ENCODE data around the gene AGXT. TPM values are rescaled to one million over a fixed set of nuclear protein-coding genes. Genes with fewer than 3 reads are reported as not detected.

AGXT gene
- total and polyA plus RNA-seq, 2 of the 8 experiments (the other 6 are each of a cell fraction or from before 2014, with no cell fraction given): 0.03 TPM; not detected in 1

GRCh38 chr2:240875228-240876034 is 6.8 kb downstream of the AGXT start:
- Histone ChIP-seq H4K20me1 (replicated peaks in 1 of 2; ENCODE audit: control insufficient read depth in 1 of 2, insufficient read depth in 2 of 2, low read length in 2 of 2) (no peaks in the 10 kb centered on the region), H3K27ac (ENCODE audit: low read depth, low read length) (no peak overlapping the region), H3K4ac (replicated peaks; ENCODE audit: insufficient read length, low read depth, low read length) (no peak overlapping the region), H2BK5ac (ENCODE audit: low read depth, low read length) (no peak overlapping the region), H2AFZ (ENCODE audit: low read length) (no peak overlapping the region), H4K91ac (replicated peaks; ENCODE audit: insufficient read length, low read length) (no peak overlapping the region), H3K27me3 (replicated peaks in 1 of 4; ENCODE audit: control insufficient read depth in 3 of 4, extremely low read depth in 1 of 4, insufficient read depth in 3 of 4, low read length in 3 of 4) (no peaks in the 10 kb centered on the region), H3K79me1 (ENCODE audit: low read depth, low read length) (no peaks in the 10 kb centered on the region), H2AK5ac (ENCODE audit: low read depth, low read length) (no peak overlapping the region), H3K14ac (ENCODE audit: insufficient read length) (no peak overlapping the region), H3K36me3 (ENCODE audit: control insufficient read depth in 2 of 4, insufficient read depth in 4 of 4, low read length in 3 of 4) (no peaks in the 10 kb centered on the region), H2BK15ac (ENCODE audit: low read length) (no peak overlapping the region), H4K5ac (ENCODE audit: insufficient read length, low read depth, low read length) (no peak overlapping the region), H3K9ac (replicated peaks in 1 of 4; ENCODE audit: extremely low read depth in 1 of 4, low read depth in 3 of 4, low read length in 3 of 4) (no peak overlapping the region), H3K23ac (ENCODE audit: insufficient read length) (no peak overlapping the region), H3K18ac (ENCODE audit: extremely low read depth, low read length) (no peak overlapping the region), H2BK12ac (ENCODE audit: low read depth, low read length) (no peak overlapping the region), H2BK120ac (replicated peaks; ENCODE audit: low read depth, low read length) (no peak overlapping the region), H3K9me3 (ENCODE audit: insufficient read depth in 2 of 2, low read depth in 1 of 2, low read length in 1 of 2) (no peaks in the 10 kb centered on the region), H3K23me2 (ENCODE audit: low read depth, low read length) (no peaks in the 10 kb centered on the region), H3K4me3 (ENCODE audit: extremely low read depth in 1 of 4, insufficient read depth in 2 of 4, low read depth in 3 of 4, low read length in 4 of 4) (no peak overlapping the region), H4K8ac (ENCODE audit: extremely low read depth, insufficient read depth, low read length) (peak overlapping the region; percentile 71; the same call in 1 of the 2 replicates), H3K4me2 (ENCODE audit: insufficient read depth in 1 of 2, low read depth in 2 of 2, low read length in 2 of 2) (no peak overlapping the region), H3K4me1 (replicated peaks in 1 of 4; ENCODE audit: control insufficient read depth in 3 of 4, insufficient read depth in 4 of 4, low read length in 3 of 4) (no peaks in the 10 kb centered on the region; a peak in 1 of 7 replicates), H2BK20ac (ENCODE audit: low read length) (no peak overlapping the region), H3K79me2 (ENCODE audit: control insufficient read depth in 1 of 2, insufficient read depth in 2 of 2, low read length in 2 of 2) (no peaks in the 10 kb centered on the region), H3K56ac (replicated peaks; ENCODE audit: insufficient read length, low read depth, low read length) (no peak overlapping the region)
- WGBS, 2 experiments (ENCODE audit: extremely low coverage in 1 of 2, insufficient coverage in 1 of 2, insufficient read length in 1 of 2, insufficient replicate concordance in 2 of 2, low coverage in 1 of 2, low lambda C conversion rate in 2 of 2, missing lambda C conversion rate in 1 of 2): 89% methylated on average over 22 of the region's 22 CpGs; no CpG with 5 or more reads in 1 of the 2 experiments
- FAIRE-seq: no peak
- TF ChIP-seq HDAC2 (IDR thresholded peaks at IDR 0.05; ENCODE audit: borderline replicate concordance in 1 of 2, low read depth in 2 of 2, low read length in 2 of 2): no peak
- ChIA-PET CTCF (ENCODE audit: partially characterized antibody) (interaction anchor here (0.8 to 2.4 kb wide), 4 partner anchors 13 to 39 kb away, joined by 3 to 7 read pairs (median 4); no protein-coding TSS in a partner anchor), POLR2A (ENCODE audit: partially characterized antibody) (no interaction called here)
- DNase-seq (ENCODE audit: low read depth in 1 of 2, low spot score in 2 of 2): no peak

Data from H1 (cell line).